Activated naive CD8-positive, alpha-beta T cell treated with anti-CD3 and anti-CD28 coated beads, Interleukin-2, amount 50 U/mL, for 24 hours (primary cell): ENCODE measurements around the gene WASF3.
A peak's percentile ranks its signal among the peaks of the same experiment; 100 is the strongest.

Source experiments
- ATAC-seq: fragments of 150-1000 bp; cut with Tn5 transposase; one replicate; pipeline ENCODE4 v1.10.0; 2021
- DNase-seq: peaks from one replicate; pipeline ENCODE4 v3.0.0; 2021
- H3K27ac Mint-ChIP-seq: one replicate; pipeline ENCODE4 v1.8.0; 2021; ENCODE audit warnings: mild to moderate bottlenecking, mixed read lengths
- H3K27me3 Mint-ChIP-seq: one replicate; pipeline ENCODE4 v1.8.0; 2021; ENCODE audit warnings: mixed read lengths
- H3K36me3 Mint-ChIP-seq: one replicate; pipeline ENCODE4 v1.8.0; 2021; ENCODE audit warnings: low read depth, mixed read lengths
- H3K4me1 Mint-ChIP-seq: one replicate; pipeline ENCODE4 v1.8.0; 2021; ENCODE audit warnings: mixed read lengths
- H3K4me3 Mint-ChIP-seq: one replicate; pipeline ENCODE4 v1.8.0; 2021; ENCODE audit warnings: mild to moderate bottlenecking, moderate library complexity, mixed read lengths
- H3K9me3 Mint-ChIP-seq: one replicate; pipeline ENCODE4 v1.8.0; 2021; ENCODE audit warnings: mixed read lengths

Gene WASF3

DNA sequence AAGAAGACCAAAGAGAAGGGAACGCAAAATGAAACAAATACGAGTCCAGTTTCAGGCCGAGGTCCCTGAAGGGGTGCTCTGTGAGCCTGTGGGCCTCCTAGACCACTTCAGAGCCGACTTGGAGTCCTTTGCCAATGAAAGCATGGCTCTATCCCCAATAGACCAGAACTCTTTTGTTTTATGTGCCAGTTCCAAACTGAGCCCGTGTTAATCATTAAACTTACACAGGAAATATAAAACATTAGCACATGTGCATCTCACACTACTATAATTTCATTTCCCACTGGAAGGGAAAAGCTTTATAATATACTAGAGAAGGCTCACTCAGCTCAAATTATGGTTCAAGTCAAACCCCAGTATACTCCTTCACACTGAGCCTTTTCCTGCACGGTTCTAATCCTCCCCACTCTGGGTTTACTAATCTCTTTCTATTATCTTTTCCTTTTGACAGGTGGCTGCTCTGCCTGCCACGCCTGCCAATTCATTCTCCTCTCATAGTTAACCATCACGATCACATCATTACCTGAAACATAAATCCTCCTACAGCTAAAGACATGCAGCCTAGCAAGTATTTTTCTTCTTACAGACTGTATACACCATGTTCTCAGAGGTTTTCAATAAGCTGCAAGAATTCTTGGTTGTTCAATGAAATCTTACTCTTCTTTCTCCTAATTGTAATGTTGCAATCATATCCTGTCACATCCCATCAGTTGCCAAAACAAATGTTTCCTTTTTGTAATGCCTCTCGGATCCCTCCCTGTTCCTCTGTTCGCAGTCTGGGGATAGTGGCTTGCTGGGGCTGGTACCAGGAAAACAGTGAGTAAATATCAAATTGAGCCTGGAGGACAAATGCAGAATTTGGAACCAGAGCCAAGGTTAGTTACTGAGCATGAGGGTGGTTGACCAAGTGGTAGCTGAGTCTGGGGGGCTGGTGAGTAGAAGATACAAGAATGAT lies 18.8 kb upstream of the WASF3 start:
- Mint-ChIP-seq H3K4me1 (no peaks in the 10 kb centered on the region), H3K27me3 (peaks cover 15% of the 10 kb centered on the region), H3K36me3 (no peaks in the 10 kb centered on the region), H3K9me3 (no peaks in the 10 kb centered on the region), H3K4me3 (no peak overlapping the region), H3K27ac (no peak overlapping the region)
- no peak for DNase-seq
- no peak for ATAC-seq

DNA sequence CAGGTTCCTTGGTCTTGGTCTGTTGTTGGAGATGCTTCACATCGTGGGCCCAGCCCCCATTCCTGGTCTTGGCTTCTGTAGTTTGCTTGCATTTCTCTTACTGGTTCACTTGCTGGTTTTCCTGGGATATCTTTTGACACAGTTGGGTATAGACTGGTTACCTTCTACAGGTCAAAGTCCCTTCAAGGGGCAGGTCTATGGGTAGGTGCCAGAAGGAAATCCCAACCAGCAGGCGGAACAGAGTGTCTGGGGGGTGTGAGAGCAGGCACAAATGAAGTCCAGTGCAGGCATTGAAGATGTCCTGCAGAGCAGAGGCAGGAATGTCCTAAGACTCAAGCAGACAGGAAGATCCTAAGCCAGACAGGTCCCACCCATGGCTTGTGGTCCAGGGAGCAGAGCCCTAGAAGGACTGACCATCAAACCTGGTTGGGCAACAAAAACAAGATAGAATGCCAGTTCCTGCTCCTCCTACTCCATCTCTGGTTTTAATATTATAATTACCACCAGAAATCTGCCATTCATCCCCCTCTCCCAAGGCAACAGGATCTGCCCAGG lies 17.7 kb upstream of the WASF3 start:
- no peak overlapping the region for H3K4me3 Mint-ChIP-seq
- H3K9me3 Mint-ChIP-seq, result no peaks in the 10 kb centered on the region
- no peaks in the 10 kb centered on the region for H3K4me1 Mint-ChIP-seq
- no peak for DNase-seq
- no peak for ATAC-seq
- H3K36me3 Mint-ChIP-seq, result no peaks in the 10 kb centered on the region
- H3K27me3 Mint-ChIP-seq, result peaks cover 15% of the 10 kb centered on the region
- H3K27ac Mint-ChIP-seq, result no peak overlapping the region

DNA sequence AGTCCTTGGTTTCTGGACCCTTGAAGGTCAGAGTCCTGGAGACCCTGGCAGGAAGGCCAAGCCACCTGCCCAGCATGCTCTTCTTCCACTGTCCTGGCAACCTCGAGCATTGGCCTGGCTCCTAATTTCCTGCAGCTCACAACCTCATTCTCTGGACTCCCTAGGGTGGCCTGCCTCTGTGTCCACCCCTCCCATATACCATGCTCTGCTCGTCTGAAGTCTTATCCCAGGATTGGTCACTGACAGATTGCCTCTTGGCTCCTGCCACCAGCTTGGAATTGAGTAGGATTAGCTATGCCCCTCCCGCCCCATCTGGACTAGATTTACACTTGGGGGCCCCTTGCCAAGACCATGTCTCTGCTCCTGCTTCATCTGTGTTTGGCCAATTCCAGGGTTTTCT lies 17.1 kb upstream of the WASF3 start:
- H3K4me3 Mint-ChIP-seq, result no peak overlapping the region
- H3K36me3 Mint-ChIP-seq, result no peaks in the 10 kb centered on the region
- DNase-seq (no peak), ATAC-seq (no peak)
- H3K4me1 Mint-ChIP-seq, result no peaks in the 10 kb centered on the region
- H3K9me3 Mint-ChIP-seq, result no peaks in the 10 kb centered on the region
- peaks cover 15% of the 10 kb centered on the region for H3K27me3 Mint-ChIP-seq
- no peak overlapping the region for H3K27ac Mint-ChIP-seq

DNA sequence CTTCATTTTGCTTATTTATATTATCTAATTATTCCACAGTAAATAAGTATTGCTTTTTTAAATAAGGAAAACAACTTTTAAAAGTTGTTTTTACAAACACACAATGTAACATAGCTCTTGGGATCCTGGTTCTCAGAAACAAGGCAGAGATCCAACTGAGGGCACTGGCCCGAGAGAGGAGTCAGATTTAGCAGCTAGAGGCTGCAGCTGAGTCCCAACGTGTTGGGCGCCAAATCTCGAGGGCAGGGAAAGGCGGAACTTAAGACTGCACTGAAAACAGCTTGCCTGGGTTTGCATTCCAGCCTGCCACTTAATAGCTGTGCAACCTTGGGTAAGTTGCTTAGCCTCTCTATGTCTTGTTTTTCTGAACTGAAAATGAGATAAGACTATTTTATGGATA lies 16.4 kb upstream of the WASF3 start:
- Mint-ChIP-seq H3K4me1 (no peaks in the 10 kb centered on the region), H3K27ac (no peak overlapping the region), H3K36me3 (no peaks in the 10 kb centered on the region), H3K4me3 (no peak overlapping the region), H3K27me3 (peaks cover 15% of the 10 kb centered on the region), H3K9me3 (no peaks in the 10 kb centered on the region)
- ATAC-seq (no peak), DNase-seq (no peak)

DNA sequence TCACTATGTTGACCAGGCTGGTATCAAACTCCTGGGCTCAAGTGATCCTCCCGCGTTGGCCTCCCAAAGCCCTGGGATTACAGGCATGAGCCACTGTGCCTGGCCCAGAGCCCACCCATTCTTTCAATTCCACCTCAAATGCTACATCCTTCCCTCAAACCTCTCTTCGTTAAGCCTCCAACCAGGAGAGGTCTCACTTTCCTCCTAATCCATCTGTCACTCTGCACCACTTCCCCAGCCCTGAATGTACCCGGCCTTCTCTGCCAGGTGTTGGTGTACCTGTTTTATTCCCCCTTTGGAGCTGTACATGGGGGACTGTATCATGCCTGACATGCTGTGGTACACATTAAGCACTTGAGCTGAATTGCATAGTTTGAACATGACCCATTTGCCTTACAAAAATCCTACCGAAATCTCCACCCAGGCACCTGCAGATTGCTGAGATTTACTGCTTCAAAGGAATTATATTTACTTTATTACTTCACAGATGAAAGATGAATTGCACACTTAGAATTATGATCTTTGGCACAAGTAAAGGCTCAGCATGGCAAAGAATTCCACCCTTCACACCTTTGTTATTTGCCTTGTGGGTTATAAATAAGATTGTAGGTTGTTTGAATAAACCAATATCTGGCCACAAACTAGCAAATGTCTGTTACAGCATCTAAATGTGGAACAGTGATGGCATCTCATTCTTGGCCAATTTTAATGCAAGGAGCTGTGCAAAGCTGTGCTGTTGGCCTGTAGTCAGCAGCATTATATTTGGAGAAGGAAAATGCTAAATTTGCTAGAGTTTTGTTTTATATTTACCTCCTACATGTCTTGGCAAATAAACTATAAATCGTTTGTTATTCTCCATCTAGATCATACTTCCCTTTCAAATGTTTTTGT lies 15.6 kb upstream of the WASF3 start:
- DNase-seq, result no peak
- Mint-ChIP-seq H3K4me1 (no peaks in the 10 kb centered on the region), H3K4me3 (no peak overlapping the region), H3K36me3 (no peaks in the 10 kb centered on the region), H3K27ac (no peak overlapping the region), H3K9me3 (no peaks in the 10 kb centered on the region), H3K27me3 (peaks cover 15% of the 10 kb centered on the region)
- ATAC-seq, result no peak

DNA sequence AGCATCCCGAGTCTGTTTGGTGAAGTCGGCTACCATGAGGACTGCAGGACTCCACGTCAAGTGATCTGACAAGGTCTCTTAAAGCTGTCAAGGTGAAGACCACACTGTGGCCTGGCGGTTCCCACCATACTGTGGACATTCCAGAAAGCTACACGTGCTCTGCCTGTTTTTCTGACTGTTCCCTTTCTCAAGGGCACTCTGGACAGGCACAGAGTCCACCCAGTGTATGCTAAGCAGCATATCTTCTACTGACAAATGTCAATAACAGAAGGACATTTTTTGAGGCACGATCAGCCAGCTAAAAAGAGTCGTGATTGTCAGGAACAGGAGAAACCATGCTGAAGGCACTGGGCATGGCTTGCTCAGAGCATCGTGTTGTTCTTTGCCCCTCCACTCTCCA lies 12.8 kb upstream of the WASF3 start:
- DNase-seq (no peak), ATAC-seq (no peak)
- no peaks in the 10 kb centered on the region for H3K9me3 Mint-ChIP-seq
- no peaks in the 10 kb centered on the region for H3K36me3 Mint-ChIP-seq
- H3K4me1 Mint-ChIP-seq, result no peaks in the 10 kb centered on the region
- H3K4me3 Mint-ChIP-seq, result no peak overlapping the region
- H3K27ac Mint-ChIP-seq, result no peak overlapping the region
- peaks cover 11% of the 10 kb centered on the region for H3K27me3 Mint-ChIP-seq

DNA sequence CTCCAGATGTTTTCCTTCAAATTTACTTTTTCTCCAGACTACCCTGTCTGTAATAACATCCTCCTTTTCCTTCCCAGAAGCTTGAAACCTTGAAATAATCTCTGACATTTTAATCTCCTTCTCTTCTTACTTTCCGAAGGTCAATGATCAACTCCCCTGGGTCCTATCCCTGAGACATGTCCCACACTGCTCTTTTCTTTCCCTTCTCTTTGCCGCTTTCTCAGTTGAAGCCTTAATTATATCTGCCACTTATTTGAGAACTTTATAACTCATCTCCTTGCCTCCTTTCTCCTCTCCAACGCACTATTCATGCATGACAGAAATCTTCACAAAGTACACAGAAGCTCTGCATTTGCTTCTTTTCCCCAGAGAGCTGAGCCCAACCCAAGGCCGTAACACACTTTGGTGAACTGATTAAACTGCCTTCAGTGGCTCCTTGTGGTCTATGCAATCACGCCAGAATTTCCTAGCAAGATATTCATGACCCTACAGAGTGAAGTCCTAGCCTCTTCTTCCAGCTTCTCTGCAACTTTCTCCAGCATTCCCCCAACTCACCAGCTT lies 9.2 kb upstream of the WASF3 start:
- peaks cover 12% of the 10 kb centered on the region for H3K27me3 Mint-ChIP-seq
- no peak for ATAC-seq
- no peak for DNase-seq
- H3K9me3 Mint-ChIP-seq, result no peaks in the 10 kb centered on the region
- no peak overlapping the region for H3K4me3 Mint-ChIP-seq
- H3K27ac Mint-ChIP-seq, result no peak overlapping the region
- no peaks in the 10 kb centered on the region for H3K36me3 Mint-ChIP-seq
- no peaks in the 10 kb centered on the region for H3K4me1 Mint-ChIP-seq

DNA sequence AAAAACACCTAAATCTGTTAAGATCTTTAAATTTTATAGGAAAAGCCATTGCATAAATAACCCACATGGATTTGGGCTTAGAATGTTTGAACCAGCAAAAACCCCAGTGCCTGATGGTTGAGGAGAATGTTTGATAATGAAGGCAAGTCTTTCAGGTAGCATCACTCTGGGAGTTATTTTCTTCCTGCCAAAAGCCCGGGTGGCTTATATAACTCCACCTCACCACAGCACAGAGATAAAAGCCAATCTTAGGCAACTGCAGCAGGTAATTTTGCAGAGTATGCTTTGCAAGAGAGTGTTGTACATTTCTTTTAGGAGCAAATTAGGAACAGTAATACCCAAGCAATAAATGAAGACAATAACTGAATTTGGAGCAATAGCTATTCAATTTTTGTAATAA lies 7.8 kb upstream of the WASF3 start:
- H3K4me1 Mint-ChIP-seq, result no peaks in the 10 kb centered on the region
- DNase-seq, result no peak
- no peaks in the 10 kb centered on the region for H3K9me3 Mint-ChIP-seq
- H3K27ac Mint-ChIP-seq, result no peak overlapping the region
- H3K27me3 Mint-ChIP-seq, result peaks cover 17% of the 10 kb centered on the region
- ATAC-seq, result no peak
- H3K36me3 Mint-ChIP-seq, result no peaks in the 10 kb centered on the region
- H3K4me3 Mint-ChIP-seq, result no peak overlapping the region

DNA sequence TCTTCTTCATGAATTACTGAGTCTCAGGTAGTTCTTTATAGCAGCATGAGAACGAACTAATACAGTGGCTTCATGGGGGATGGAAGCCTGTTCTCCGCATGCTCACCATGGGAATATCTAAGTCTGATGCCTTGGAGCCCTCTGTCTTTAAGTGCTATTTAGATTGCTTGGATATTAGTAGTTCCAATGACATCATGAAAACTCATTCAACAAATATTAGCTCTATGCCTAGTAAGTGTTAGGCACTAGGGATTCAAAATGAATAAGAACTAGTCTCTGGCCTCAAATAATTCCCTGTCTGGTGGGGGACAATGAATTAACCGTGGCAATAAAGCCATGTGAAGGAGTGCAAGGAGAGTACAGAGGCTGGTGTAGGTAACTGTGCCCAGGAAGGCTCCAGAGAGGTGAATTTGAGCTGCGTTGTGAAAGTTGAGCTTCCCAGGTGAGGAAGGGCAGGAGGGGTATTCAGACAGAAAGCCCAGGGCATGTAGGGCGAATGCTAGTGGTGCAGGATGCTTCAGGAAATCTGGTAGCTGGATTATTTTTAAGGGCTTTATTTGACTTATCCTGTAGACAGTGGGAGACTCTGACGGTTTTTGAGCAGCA lies 6.1 kb upstream of the WASF3 start:
- Mint-ChIP-seq H3K27me3 (peaks cover 33% of the 10 kb centered on the region), H3K27ac (no peak overlapping the region), H3K9me3 (no peaks in the 10 kb centered on the region), H3K4me1 (no peaks in the 10 kb centered on the region), H3K36me3 (no peaks in the 10 kb centered on the region), H3K4me3 (no peak overlapping the region)
- DNase-seq (no peak), ATAC-seq (no peak)

DNA sequence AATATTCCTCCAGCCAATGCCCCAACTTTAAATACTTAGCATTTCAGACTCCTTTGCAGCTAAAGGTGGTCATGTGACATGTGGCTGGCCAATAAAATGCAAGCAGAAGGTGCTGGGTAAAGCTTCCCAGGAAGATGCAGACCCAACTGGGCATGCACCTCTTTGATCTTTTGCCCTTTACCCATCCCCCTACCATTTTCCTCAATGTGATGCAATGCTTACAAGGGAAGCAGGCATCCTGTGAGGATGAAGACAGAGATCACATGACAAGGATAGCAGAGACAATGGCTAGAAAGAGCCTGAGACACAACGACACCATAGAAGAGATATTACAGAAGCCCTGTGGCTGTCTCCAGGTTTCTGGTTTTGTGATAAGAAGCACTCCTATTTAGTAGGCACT lies 2.1 kb upstream of the WASF3 start:
- Mint-ChIP-seq H3K27me3 (peaks cover 56% of the 10 kb centered on the region), H3K27ac (no peak overlapping the region), H3K4me1 (peaks cover 8% of the 10 kb centered on the region), H3K4me3 (no peak overlapping the region), H3K9me3 (no peaks in the 10 kb centered on the region), H3K36me3 (no peaks in the 10 kb centered on the region)
- DNase-seq (no peak), ATAC-seq (no peak)

DNA sequence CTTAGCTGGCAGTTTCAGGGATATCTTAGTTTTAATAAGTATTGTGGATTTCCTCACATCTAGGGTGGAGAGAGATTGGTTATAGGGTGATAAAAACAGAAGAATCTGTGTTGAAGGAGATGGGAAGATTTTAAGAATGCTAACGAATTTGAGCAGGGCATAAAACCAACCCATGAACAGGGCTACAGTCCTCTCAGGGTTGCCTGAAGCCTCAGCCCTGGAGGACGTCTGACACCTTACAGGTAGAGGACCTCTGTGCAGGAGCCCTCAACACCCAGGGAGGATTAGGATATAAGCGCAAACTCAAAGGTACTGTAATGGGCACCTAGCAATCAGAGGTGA lies 461 bp upstream of the WASF3 start:
- Mint-ChIP-seq H3K36me3 (no peaks in the 10 kb centered on the region), H3K4me1 (peaks cover 8% of the 10 kb centered on the region), H3K27ac (no peak overlapping the region), H3K27me3 (peaks cover 46% of the 10 kb centered on the region), H3K9me3 (no peaks in the 10 kb centered on the region), H3K4me3 (no peak overlapping the region)
- ATAC-seq (peak; percentile 39), DNase-seq (no peak)

DNA sequence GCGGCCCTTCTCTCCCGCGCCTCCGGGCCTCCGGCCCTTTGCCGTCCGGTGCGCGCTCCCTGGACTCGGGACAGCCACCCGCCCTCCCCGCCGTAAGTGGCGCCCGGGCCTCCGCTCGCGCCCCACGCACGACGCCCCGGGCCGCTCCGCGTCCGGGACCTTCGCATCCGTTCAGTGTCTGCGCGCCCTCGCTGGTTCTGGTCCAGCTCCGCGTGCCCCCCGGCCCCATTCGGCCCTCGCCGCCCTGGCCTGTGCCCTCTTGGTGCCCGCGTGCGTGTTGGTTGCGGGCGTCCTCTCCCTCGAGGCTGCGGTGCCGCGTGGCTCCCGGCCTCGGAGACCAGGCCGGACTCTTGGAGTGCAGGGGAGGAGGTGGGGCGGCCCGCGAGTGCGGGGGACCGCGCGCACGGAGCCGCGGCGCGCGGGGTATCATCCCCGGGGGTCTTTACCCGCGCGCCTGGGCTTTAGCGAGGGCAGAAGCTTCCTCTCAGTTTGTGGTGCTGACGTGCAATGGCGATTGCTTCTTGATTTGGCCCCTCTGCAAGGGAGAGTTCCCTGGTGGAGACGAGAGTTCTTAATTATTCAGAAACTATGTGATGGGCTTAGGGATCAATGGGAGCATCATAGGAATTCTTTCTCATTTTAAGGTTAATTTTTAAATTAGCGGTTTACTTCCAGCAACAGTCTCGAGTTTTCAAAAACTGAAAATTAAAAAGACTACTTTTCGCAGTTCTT lies 757 bp downstream of the WASF3 start:
- peaks cover 8% of the 10 kb centered on the region for H3K4me1 Mint-ChIP-seq
- no peaks in the 10 kb centered on the region for H3K36me3 Mint-ChIP-seq
- peaks cover 49% of the 10 kb centered on the region for H3K27me3 Mint-ChIP-seq
- H3K27ac Mint-ChIP-seq, result no peak overlapping the region
- H3K4me3 Mint-ChIP-seq, result peak overlapping the region; percentile 64
- H3K9me3 Mint-ChIP-seq, result no peaks in the 10 kb centered on the region
- DNase-seq, result no peak
- no peak for ATAC-seq

DNA sequence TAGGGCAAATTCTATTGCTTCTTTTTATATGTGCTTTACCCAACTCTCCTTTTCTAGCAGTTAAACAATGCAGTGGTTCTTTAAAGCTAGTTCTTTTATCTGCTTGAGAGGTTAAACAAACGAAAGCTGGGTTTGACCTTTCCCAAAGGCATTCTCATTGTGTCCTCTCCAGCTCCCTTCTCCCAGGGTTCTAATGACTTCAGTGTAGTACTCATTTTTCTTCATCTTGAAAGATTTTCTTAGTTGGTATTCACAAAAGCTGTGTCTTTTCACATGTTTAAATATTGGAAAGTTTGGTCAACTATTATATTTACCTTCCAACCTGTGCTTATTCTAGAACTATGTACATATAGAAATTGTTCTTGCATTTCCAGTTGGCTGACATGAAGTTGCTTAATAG lies 1.5 kb downstream of the WASF3 start:
- Mint-ChIP-seq H3K27me3 (peaks cover 51% of the 10 kb centered on the region), H3K27ac (no peak overlapping the region), H3K9me3 (no peaks in the 10 kb centered on the region), H3K4me1 (peaks cover 8% of the 10 kb centered on the region), H3K36me3 (no peaks in the 10 kb centered on the region), H3K4me3 (peak overlapping the region; percentile 37)
- no peak for ATAC-seq
- no peak for DNase-seq

DNA sequence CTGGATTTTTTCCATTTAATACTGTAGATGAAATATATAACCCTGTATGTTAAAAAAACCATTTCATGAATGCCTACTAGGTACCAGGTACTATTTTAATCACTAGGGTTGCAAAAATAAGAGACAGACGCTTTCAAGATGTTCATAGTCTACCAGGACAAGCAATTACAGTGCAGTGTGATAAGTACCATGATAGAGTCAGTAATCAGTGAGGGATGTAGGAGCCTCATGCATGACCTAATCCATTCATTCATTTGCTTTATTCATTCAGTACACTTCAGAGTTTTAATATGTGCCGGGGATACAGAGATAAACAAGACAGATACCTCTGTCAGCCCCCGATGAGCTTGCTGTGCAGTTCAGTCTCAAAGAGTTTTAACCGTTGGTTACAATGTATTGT lies 3.0 kb downstream of the WASF3 start:
- Mint-ChIP-seq H3K27ac (no peak overlapping the region), H3K27me3 (peaks cover 42% of the 10 kb centered on the region), H3K36me3 (no peaks in the 10 kb centered on the region), H3K9me3 (no peaks in the 10 kb centered on the region), H3K4me1 (peaks cover 8% of the 10 kb centered on the region), H3K4me3 (no peak overlapping the region)
- ATAC-seq (no peak), DNase-seq (no peak)
